GM18868 (cell line): ENCODE results near the gene NOXO1.

Experiments
- ATAC-seq: cut with Tn5 transposase; IDR thresholded peaks from one replicate; pipeline ENCODE4 v1.9.1; 2021; ENCODE audit warnings: mild to moderate bottlenecking, moderate library complexity; ENCODE audit not compliant: unreplicated experiment

The NOXO1 gene

DNA sequence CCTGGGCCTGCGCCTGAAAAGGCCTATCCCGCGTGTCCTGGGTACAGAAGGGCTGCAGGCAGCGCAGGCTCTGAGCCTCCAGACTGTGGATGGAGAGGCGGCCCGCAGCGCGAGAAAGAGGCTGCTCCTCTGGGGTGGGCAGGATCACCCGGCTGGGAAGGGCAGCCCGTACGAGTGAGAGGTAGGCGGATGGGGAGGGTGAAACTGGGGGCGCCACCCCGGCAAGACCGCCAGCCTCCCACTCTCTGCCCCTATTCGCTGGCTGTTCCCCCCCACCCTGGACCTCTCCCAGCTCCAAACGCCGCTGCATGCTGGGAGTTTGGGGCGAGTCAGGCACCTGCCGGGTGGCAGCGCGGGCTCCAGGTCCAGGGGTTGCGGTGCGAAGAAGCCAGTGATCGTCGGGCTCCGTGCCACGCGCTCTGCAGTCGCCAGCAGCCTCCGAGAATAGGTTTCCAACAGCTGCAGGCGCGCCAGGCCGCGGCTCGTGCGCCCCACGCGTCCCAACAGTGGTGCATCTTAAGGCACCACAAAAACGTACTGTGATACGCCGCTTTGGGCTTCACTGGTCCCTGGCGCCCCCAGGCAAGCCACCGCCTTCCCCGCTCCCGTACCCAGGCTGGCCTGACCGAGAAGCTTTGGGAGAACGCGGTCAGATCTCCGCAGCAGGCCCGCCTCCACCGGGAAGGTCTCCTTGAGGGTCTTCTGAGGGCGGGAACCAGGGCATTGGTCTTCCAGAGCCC, 1.1 kb downstream of the NOXO1 start:
- ATAC-seq: no peak

DNA sequence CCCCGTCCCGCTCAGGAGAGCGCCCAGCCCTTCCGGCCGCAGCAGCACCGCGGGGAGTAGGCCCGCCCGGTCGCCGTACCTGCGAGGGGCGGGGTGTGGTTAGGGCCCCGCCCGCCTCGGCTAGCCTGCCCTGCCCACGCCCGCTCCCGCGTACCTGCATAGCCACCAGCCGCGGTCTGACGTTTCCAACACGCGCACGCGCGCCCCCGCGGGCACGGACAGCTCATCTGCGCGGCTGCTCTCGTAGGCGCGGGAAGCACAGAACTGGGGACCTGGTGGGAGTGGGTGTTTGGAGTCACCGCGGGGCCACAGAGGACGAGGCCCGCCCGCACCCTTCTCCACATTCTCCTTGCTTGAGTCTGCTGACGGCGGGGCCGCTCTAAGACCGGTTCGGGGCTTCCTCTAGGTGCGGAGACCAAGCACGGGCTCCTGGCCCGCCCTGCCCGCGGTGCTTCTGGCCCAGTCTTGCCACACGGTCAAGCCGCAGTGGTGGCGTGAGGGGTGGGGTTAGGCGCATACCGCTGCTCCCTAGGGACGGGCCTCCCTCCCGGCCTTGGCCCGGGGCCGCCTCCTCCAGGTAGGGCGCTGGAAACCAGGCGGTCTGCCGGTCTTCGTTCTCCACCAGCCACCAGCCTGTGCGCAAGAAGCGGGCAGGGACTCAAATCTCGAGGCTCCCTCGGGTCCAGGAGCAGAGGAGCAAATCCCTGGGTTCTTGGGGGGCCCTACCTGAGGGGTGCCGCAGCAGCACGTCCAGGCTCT, 1.8 kb downstream of the NOXO1 start:
- no peak for ATAC-seq

DNA sequence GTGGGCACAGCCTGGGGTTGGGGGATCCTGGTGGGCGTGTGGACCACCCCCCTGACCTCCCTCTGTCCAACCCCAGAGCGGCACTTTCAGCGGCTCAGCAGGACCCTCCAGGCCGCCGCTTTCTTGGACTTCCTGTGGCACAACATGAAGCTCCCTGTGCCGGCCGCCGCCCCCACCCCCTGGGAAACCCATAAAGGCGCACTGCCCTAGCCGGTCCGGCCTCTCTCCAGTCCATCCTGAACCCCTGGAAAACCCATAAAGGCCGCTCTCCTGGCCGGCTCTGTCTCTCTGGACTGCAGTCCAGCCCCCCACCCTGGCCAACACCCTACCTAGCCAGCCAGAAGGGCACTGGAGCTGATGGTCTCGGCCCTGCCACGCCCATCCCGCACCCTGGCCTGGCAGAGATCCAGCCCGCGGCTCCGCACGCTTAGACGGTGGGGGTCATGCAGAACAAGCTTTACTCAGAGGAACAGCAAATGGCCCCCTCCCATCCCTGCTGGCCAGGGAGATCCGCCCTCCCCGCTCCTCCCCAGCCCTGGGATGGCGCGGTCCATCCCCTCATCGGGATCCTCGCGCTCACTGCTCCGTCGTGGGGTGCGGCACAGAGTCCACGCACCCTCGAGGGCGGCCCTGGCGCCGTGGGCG, 2.7 kb downstream of the NOXO1 start:
- ATAC-seq: no peak

DNA sequence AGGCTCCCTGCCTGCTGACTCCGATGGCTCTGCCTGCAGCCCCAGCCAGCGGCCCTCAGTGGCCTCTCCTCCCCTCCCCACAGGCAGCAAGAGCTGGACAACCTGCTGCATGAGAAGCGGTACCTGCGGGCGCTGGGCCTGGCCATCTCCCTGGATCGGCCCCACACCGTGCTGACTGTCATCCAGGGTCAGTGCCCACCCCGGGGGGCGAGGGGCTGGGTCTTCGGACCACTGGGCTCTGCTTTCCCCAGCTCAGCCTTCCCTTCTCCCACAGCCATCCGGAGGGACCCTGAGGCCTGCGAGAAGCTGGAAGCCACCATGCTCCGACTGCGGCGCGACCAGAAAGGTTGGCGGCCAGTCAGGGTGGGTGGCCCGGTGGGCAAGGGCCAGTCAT, 3.4 kb downstream of the NOXO1 start:
- no peak for ATAC-seq

DNA sequence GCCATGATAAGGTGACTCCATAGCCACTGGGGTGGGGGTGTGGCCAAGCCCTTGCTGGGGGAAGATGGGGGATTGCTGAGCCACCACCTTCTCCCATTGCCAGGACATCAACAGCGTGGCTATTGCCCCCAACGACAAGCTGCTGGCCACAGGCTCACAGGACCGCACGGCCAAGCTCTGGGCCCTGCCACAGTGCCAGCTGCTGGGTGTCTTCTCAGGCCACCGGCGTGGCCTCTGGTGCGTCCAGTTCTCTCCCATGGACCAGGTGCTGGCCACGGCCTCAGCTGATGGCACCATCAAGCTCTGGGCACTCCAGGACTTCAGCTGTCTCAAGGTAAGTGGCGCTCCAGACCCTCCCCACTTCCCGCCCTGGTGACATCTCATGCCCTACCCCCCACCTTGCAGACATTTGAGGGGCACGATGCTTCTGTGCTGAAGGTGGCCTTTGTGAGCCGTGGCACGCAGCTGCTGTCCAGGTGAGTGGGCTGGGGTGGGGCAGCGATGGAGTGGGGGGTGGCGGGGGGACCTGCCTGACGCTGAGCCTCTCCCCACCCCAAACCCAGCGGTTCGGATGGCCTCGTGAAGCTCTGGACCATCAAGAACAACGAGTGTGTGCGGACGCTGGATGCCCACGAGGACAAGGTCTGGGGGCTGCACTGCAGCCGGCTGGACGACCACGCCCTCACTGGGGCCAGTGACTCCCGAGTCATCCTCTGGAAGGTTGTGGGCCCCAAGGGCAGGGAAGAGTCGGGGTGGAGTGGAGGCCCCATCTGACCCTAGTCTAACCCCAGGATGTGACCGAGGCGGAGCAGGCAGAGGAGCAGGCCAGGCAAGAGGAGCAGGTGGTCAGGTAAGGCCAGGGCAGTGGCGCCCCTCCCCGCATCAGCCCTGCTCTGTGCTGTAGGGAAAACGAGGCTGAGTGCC, 4.1 kb downstream of the NOXO1 start:
- no peak for ATAC-seq

DNA sequence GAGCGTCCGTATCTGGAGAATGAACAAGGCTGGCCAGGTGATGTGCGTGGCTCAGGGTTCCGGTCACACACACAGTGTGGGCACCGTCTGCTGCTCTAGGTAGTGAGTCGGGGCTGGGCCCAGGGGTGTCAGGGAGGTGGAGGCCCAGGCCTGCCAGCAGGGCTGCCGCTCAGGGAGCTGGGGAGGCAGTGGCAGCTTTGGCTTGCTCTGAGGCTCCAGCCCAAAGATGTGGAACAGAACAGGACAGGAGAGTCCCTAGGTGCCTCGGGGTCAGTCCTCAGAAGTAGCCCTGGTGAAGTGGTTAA, 5.1 kb downstream of the NOXO1 start:
- ATAC-seq: no peak

DNA sequence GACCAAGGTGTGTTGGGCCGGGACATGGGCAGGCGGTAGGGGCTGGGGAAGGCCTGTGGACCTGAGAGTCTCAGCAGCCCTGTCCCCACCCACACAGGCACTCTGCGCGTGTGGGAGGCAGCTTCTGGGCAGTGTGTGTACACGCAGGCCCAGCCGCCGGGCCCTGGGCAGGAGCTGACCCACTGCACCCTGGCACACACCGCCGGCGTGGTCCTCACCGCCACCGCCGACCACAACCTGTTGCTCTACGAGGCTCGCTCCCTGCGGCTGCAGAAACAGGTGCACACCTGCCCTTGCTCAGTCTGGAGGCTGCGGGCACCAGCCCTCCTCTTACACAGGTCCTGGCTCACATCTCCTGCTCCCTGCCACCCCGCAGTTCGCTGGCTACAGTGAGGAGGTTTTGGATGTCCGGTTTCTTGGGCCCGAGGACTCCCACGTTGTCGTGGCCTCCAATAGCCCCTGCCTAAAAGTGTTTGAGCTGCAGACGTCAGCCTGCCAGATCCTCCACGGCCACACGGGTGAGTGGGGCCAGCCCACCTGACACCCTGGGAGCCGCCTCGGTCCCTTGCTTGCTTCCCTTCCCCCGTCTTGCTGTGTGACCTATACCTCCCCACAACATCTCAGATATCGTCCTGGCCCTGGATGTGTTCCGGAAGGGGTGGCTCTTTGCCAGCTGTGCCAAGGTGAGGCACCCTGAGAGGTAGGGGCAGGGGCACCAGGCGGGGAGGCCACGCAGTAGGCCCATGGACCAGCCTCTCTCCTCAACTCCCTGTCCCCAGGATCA, 5.6 kb downstream of the NOXO1 start:
- no peak for ATAC-seq

DNA sequence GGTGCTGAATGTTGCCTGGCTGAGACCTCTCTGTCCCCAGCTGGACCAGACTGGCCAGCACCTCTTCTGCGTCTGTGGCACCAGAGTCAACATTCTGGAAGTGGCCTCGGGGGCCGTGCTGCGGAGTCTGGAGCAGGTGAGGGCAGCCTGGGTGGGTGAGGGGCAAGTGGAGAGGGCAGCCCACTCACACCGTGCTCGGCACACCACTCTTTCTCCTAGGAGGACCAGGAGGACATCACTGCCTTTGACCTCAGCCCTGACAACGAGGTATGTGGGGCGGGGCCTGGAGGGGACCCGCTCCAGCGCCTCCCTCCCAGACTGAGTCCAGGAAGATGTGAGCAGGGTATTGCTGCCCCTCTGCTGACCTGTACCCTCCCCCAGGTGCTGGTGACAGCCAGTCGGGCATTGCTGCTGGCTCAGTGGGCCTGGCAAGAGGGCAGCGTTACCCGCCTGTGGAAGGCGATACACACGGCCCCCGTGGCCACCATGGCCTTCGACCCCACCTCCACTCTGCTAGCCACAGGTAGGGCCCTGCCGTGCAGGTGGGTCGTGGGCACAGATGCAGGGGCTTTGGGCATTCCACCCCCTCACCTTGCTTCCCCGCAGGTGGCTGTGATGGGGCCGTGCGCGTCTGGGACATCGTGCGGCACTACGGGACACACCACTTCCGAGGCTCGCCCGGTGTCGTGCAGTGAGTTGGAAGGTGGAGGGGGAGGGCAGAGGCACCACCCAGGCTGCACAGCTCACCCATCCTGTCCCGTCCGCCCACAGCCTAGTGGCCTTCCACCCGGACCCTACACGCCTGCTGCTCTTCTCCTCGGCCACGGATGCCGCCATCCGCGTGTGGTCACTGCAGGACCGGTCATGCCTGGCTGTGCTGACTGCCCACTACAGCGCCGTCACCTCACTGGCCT, 6.9 kb downstream of the NOXO1 start:
- ATAC-seq: no peak

DNA sequence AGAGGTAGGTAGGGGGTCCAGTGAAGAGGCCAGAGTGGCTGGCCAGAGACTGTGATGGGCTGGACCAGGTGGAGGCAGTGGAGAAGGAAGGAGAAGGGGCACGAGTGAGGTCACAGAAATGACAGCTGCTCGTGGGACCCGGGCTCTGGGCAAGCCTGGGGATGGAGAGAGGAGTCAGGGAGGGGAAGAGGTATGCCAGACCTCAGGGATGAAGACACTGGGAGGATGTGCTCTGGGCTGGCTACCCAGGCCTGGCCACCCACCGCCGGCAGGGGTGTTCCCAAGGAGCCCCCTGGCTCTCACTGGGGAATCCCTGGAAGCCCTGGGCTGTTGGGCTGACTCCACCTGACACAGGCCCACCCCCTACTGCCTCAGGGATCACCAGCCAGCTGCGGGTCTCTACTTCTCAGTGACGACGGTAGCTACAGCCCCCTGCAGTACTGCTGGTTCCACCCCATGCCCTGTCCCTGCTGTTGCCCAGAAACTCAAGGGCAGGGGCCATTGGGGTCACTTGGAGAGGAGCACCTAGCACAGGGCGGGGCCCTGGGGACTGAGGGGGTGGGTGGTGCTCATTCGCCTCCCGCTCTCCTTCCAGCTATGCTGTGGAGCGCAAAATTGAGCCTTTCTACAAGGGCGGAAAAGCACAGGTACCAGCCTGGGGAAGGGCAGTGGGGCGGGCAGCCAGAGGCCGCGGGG, 7.7 kb downstream of the NOXO1 start:
- ATAC-seq: no peak

DNA sequence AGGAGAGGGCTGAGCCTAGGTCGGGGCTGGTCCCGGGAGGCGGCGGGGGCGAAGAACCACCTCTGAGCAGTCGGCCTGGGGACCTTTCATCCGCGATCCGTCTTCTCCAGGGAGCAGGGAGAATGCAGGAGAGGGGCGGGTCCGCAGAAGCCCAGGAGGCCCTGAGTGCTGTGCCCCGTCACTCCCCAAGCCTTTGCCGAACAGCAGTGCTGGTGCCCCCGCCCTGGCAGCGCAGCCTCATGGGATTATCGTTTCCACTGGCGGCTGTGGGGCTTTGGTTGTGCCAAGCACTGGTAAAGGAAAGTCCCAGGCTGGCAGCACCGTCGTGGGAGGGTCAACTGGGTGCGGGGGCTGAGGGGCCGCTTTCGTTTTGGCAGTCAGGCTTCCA, 8.8 kb downstream of the NOXO1 start:
- ATAC-seq: no peak

DNA sequence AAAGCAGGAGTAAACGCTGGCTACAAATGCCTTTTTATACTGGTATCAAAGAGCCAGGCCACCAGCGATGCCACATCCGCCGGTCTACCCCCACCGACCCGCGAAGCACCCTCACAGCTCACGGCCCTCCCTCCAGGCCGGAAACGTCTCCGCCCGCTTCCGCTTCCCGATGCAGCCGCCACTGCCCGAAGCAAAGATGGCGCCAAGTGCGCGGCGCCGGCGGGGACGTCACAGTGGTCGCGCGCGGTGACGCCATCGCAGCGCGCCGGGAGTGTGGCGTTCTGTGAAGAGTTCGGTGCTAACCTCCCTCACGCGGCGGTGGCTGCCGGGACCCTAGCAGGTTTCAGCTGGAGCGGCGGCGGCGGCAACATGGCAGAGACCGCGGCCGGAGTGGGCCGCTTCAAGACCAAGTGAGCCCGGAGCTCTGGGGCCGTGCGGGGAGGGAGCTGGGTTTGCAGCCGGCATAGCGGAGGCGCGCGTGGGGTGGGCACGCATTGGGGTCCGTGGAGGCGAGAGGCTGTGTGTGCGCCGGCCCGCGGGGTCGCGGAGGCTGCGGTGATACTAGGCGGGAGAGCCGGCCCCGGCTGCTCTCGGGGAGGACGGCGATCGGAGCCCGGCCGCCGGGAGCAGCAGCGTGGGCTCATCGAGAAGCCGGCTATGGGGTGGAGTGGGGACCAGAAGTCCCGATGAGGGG, 9.3 kb downstream of the NOXO1 start, which contains the start of gene TBL3:
TBL3 (plus strand) TSS at position 258 of the 694 bp plus-strand sequence; CDS start at position 370, 112 bp downstream.
- peak; percentile 85 for ATAC-seq

DNA sequence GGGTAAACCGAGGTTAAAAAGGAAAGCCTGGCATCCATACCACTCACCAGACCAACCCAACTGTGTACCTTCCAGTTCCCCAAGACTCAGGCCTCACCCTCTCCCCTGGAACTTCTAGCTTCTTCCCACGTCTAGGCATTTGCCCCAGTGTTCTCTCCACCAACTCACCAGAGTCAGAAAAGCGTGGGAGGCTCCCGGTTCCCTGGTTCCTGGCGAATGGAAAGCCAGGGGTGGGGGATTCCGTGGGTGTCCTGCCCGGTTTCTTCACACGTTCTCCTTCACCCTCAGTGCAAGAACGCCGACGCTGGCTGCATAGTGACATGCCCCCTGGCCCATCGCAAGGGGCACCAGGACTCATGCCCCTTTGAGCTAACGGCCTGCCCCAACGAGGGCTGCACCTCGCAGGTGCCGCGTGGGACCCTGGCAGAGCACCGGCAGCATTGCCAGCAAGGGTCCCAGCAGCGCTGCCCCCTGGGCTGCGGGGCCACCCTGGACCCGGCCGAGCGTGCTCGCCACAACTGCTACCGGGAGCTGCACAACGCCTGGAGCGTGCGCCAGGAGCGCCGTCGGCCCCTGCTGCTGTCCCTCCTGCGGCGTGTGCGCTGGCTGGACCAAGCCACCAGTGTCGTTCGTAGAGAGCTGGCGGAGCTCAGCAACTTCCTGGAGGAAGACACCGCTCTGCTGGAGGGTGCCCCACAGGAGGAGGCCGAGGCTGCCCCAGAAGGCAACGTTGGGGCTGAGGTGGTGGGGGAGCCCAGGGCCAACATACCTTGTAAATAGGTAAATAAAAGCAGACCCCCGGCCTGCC, 12.9 kb downstream of the NOXO1 start:
- ATAC-seq: no peak

DNA sequence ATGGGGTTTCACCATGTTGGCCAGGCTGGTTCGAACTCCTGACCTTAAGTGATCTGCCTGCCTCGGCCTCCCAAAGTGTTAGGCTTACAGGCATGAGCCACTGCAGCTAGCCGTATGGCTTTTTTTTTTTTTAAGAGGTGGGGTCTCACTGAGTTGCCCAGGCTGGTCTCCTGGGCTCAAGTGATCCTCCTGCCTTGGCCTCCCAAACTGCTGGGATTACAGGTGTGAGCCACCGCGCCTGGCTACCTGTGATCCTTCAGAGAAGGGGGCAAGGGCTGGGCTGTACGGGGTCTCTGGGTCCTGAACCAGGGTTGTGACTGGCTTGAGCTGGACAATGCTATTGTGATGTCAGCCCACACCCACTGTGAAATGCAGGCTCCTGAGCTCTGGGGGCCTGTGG, 14.8 kb downstream of the NOXO1 start, which contains the start of gene RNF151:
RNF151 (plus strand) TSS at position 397 of the 400 bp plus-strand sequence. CDS start 26 bp downstream, outside the sequence.
- no peak for ATAC-seq

DNA sequence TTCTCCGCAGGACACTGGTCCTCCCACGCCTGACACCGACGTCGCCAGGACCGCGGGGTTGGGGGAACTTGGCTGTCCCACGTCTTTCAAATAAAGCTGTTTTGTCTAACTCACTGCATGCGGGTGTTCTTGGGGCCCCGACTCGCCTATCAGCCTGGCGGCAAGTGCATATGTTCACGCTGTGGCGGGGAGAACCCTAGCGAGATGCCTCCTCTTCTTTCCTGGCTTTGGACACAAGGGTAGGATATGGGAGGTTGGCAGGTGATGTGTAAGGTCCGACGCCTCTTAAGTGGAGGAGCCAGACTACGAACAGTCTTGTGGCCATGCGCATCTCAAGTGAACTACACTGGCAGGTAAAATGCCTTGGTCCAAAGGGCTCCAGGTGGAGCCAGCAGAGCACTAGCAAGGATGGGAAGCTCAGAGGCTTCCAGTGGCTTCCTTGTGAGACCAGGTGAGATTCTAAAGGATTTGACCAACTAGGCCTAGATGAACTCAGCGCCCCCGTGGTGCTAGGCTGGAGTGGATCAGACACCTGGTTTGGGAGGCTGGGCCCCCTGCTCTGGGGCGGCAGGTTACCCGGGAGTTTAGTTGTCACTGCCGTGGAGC, 15.8 kb downstream of the NOXO1 start:
- ATAC-seq: no peak

DNA sequence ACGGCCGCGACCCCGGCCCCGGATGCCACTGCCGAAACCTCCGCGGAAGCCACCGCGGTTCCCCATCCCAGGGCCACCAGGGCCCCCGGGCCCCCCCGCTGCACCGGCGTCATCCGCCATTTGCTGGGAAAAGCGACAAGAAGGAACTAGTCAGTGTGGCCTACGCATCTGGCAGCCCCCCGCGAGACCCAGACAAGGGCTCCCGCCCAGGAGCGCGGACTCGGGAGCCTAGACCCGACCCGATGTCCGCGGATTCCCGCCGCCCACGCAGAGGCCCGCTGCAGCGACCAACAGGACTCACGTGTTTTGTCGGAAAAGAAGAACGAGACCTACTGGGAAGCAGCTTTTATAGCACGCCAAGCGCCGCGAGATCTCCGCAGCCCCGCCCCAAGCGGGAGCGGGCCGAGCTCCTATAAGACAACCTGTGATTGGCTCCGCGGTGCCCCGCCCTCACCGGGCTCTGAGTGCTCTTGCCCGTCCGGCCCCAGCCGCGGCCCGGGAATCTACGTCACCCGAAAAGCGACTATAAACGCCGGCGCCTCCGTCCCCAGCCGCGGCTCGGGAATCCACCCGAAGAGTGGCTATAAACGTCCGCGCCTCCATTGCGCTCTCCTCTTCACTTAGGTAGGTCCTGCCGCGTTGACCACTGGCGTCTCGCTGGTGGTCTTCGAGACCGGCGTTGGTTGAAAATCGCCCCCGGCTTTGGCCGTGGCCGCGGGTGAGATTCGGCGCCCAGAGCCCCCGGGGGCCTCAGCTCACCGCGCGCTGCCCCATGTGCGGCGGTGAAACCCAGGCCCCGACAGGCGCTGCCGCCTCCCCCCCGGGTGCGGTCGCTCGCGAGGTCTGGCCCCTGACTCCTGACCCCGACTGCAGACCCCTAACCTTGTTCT, 16.5 kb downstream of the NOXO1 start, which contains the start of gene RPS2:
RPS2 (minus strand) TSS at position 321 of the 890 bp plus-strand sequence; CDS start at position 120, 201 bp downstream.
- peak; percentile 90 for ATAC-seq
